GF-D8 (cell line): Measurements from ENCODE around the gene MINDY4.

Source experiments
- DNase-seq: peaks from one replicate; lab custom pipeline; 2025; lab: John Stamatoyannopoulos, UW

The MINDY4 gene

GRCh38 chr7:30855936-30856335 lies 84.7 kb downstream of the MINDY4 start:
- DNase-seq, result no peak

GRCh38 chr7:30858576-30858975 lies 87.4 kb downstream of the MINDY4 start:
- DNase-seq, result no peak

GRCh38 chr7:30859202-30859939 lies 88.2 kb downstream of the MINDY4 start:
- no peak for DNase-seq

- DNase-seq, result no peak
Measured at GRCh38 chr7:30859940-30860496, 88.8 kb downstream of the MINDY4 start.

- DNase-seq, result no peak
Measured at GRCh38 chr7:30861612-30862011, 90.4 kb downstream of the MINDY4 start.

- no peak for DNase-seq
Measured at GRCh38 chr7:30862995-30863705, 91.9 kb downstream of the MINDY4 start.

GRCh38 chr7:30863706-30864035 lies 92.5 kb downstream of the MINDY4 start:
- no peak for DNase-seq

- DNase-seq, result no peak
Measured at GRCh38 chr7:30864101-30864500, 92.9 kb downstream of the MINDY4 start.

- no peak for DNase-seq
Measured at GRCh38 chr7:30865076-30865475, 93.9 kb downstream of the MINDY4 start.

- DNase-seq, result no peak
Measured at GRCh38 chr7:30865821-30866220, 94.6 kb downstream of the MINDY4 start.

GRCh38 chr7:30866939-30867338 lies 95.7 kb downstream of the MINDY4 start:
- no peak for DNase-seq

GRCh38 chr7:30867483-30867882 lies 96.3 kb downstream of the MINDY4 start:
- DNase-seq, result no peak

GRCh38 chr7:30869794-30870611 lies 98.8 kb downstream of the MINDY4 start:
- no peak for DNase-seq

GRCh38 chr7:30870821-30871518 lies 99.8 kb downstream of the MINDY4 start:
- no peak for DNase-seq

- DNase-seq, result no peak
Measured at GRCh38 chr7:30871655-30872054, 100.4 kb downstream of the MINDY4 start.

- DNase-seq, result no peak
Measured at GRCh38 chr7:30873207-30873606, 102.0 kb downstream of the MINDY4 start.

- DNase-seq, result no peak
Measured at GRCh38 chr7:30873656-30874055, 102.4 kb downstream of the MINDY4 start.

- DNase-seq, result no peak
Measured at GRCh38 chr7:30874656-30875302, 103.6 kb downstream of the MINDY4 start.

GRCh38 chr7:30877015-30877769 lies 106.0 kb downstream of the MINDY4 start:
- no peak for DNase-seq

GRCh38 chr7:30877993-30878392 lies 106.8 kb downstream of the MINDY4 start:
- DNase-seq, result no peak
